K562 (cell line): ENCODE results near the gene DBNDD1. TPM values are rescaled to one million over a fixed set of nuclear protein-coding genes. Genes with fewer than 3 reads are reported as not detected.

ENCODE experiments used
- ATAC-seq: fragments of 200-7000 bp; cut with Tn5 transposase; 3 replicates; pipeline ENCODE4 v1.9.1; 2020; ENCODE audit warnings: moderate library complexity
- BruUV-seq: library from RNA; stranded (reverse); fragments of 400-500 nt; replicated peaks from 2 replicates; lab custom pipeline; 2021; lab: Mats Ljungman, UMichigan
- CTCF ChIA-PET: fragments of 300-600 bp; formaldehyde crosslinking; extraction: SDS; loops from one replicate; lab custom pipeline; 2021; ENCODE audit warnings: low intra/inter-chr PET ratio; lab: Yijun Ruan, JAX
- POLR2A ChIA-PET: fragments of 300-600, 350-650 bp; sonication (Branson Sonifier 250); formaldehyde crosslinking; extraction: SDS; loops from one replicate; lab custom pipeline; 2021; ENCODE audit warnings: antibody characterized with exemption, inconsistent platforms; lab: Yijun Ruan, JAX
- DNase-seq, 4 experiments: peaks; one replicate each; pipeline versions ENCODE4 v3.0.0 to v3.0.0-alpha.2; 2011 to 2018; ENCODE audit warnings: low spot score in 3 of 4, mixed read lengths in 3 of 4; ENCODE audit errors: extremely low read depth in 1 of 4
- FAIRE-seq: peaks from 2 replicates; lab custom pipeline; 2011; peaks lifted over from hg19 to GRCh38; lab: Jason Lieb, UNC
- H2AFZ ChIP-seq: 2 replicates; pipeline ENCODE4 v1.6.0; 2011; ENCODE audit warnings: low read depth, low read length, control low read depth, inconsistent platforms
- H3K27ac ChIP-seq: fragments of 200-600 bp; 3 replicates; pipeline ENCODE4 v1.8.0; 2011; ENCODE audit warnings: low read depth, mild to moderate bottlenecking, control low read depth, inconsistent platforms, low read length, moderate library complexity, mixed read lengths; ENCODE audit errors: extremely low read depth
- H3K27me3 ChIP-seq, 2 experiments: fragments of 300-600 bp in 1 of 2; 2 replicates in 1 of 2; 3 replicates in 1 of 2; pipeline versions ENCODE4 v1.6.0 to v1.8.0; 2011; ENCODE audit warnings: inconsistent platforms in 2 of 2, low read length in 2 of 2, mild to moderate bottlenecking in 1 of 2, mixed read lengths in 1 of 2, moderate library complexity in 1 of 2; ENCODE audit not compliant: control insufficient read depth in 2 of 2, insufficient read depth in 2 of 2
- H3K36me3 ChIP-seq: fragments of 300-600 bp; 3 replicates; pipeline ENCODE4 v1.8.0; 2011; ENCODE audit warnings: mild to moderate bottlenecking, low read length, inconsistent platforms; ENCODE audit not compliant: control insufficient read depth, insufficient read depth
- H3K4me1 ChIP-seq, 2 experiments: fragments of 200-600 bp in 1 of 2; replicated peaks in 1 of 2; 2 replicates in 1 of 2; 3 replicates in 1 of 2; pipeline versions ENCODE4 v1.5.1 to v1.8.0; 2011; ENCODE audit warnings: inconsistent platforms in 2 of 2, low read length in 2 of 2, mild to moderate bottlenecking in 1 of 2, mixed read lengths in 1 of 2, moderate library complexity in 1 of 2; ENCODE audit not compliant: control insufficient read depth in 2 of 2, insufficient read depth in 2 of 2
- H3K4me2 ChIP-seq: 2 replicates; pipeline ENCODE4 v1.6.1; 2011; ENCODE audit warnings: low read length, control low read depth, inconsistent platforms, mixed read lengths; ENCODE audit not compliant: insufficient read depth
- H3K4me3 ChIP-seq: fragments of 200-600 bp; sonication (generic), shearing (Covaris generic); 2 replicates; pipeline ENCODE4 v1.5.1; 2016; ENCODE audit warnings: control low read depth, inconsistent platforms
- H3K79me2 ChIP-seq: fragments of 200-600 bp; 3 replicates; pipeline ENCODE4 v1.8.0; 2011; ENCODE audit warnings: low read length, inconsistent platforms; ENCODE audit not compliant: control insufficient read depth, insufficient read depth
- H3K9ac ChIP-seq, 2 experiments: 2 replicates each; pipeline versions ENCODE4 v1.6.0 to v1.6.1; 2011; ENCODE audit warnings: low read depth in 2 of 2, low read length in 2 of 2, control low read depth in 1 of 2, inconsistent platforms in 1 of 2, mild to moderate bottlenecking in 1 of 2, mixed read lengths in 1 of 2; ENCODE audit not compliant: insufficient read depth in 1 of 2
- H3K9me1 ChIP-seq: one replicate; pipeline ENCODE4 v1.6.0; 2011; ENCODE audit warnings: inconsistent platforms, mild to moderate bottlenecking, low read length, moderate library complexity; ENCODE audit not compliant: control insufficient read depth, insufficient read depth
- H3K9me3 ChIP-seq: replicated peaks from 2 replicates; pipeline ENCODE4 v1.5.1; 2011; ENCODE audit warnings: low read depth, low read length, inconsistent platforms; ENCODE audit not compliant: control insufficient read depth, insufficient read depth
- H4K20me1 ChIP-seq: replicated peaks from 2 replicates; pipeline ENCODE4 v1.6.1; 2011; ENCODE audit warnings: low read length, inconsistent platforms, mixed read lengths; ENCODE audit not compliant: control insufficient read depth, insufficient read depth
- ARHGAP35 ChIP-seq: fragments of 450-650 bp; IDR thresholded peaks from 2 replicates; pipeline ENCODE4 v1.6.1; 2018; ENCODE audit not compliant: partially characterized antibody
- BHLHE40 ChIP-seq: IDR thresholded peaks from 2 replicates; pipeline ENCODE4 v1.6.1; 2011; ENCODE audit warnings: low read length, improper control_type of control experiment
- BMI1 ChIP-seq: fragments of 150-350 bp; IDR thresholded peaks from 2 replicates; pipeline ENCODE4 v1.6.1; 2014; ENCODE audit warnings: low read length
- CREM ChIP-seq: IDR thresholded peaks from 2 replicates; pipeline ENCODE4 v1.6.1; 2014; ENCODE audit warnings: antibody characterized with exemption, low read depth
- ELF2 ChIP-seq: fragments of 250-450 bp; sonication (Bioruptor Pico); IDR thresholded peaks from 2 replicates; pipeline ENCODE4 v1.5.0; 2021; ENCODE audit warnings: mild to moderate bottlenecking
- FOS ChIP-seq: IDR thresholded peaks from 3 replicates; pipeline ENCODE4 v1.6.1; 2011; ENCODE audit not compliant: insufficient read length; ENCODE audit errors: extremely low read depth
- FOXP1 ChIP-seq: sonication (generic); formaldehyde crosslinking; IDR thresholded peaks from 2 replicates; pipeline ENCODE4 v1.8.0; 2022; ENCODE audit warnings: mild to moderate bottlenecking, missing genetic modification reagents
- FUS ChIP-seq: fragments of 200-400 bp; formaldehyde crosslinking; optimal IDR thresholded peaks from 2 replicates; pipeline ENCODE3; 2017; ENCODE audit warnings: low read depth, low read length
- ID3 ChIP-seq, 2 experiments: fragments of 250-450 bp in 1 of 2; fragments of 450-650 bp in 1 of 2; sonication (Bioruptor Pico) in 1 of 2; IDR thresholded peaks; 2 replicates each; pipeline versions ENCODE4 v1.6.1 to v1.8.0; 2016 to 2021; ENCODE audit warnings: mild to moderate bottlenecking in 2 of 2, moderate library complexity in 2 of 2, missing compliant biosample characterization in 1 of 2, missing genetic modification characterization in 1 of 2
- KLF6 ChIP-seq: fragments of 250-450 bp; sonication (Bioruptor Pico); IDR thresholded peaks from 2 replicates; pipeline ENCODE4 v1.4.0; 2020; ENCODE audit warnings: mild to moderate bottlenecking, moderate library complexity, borderline replicate concordance
- MITF ChIP-seq: IDR thresholded peaks from 2 replicates; pipeline ENCODE4 v1.6.1; 2014; ENCODE audit warnings: antibody characterized with exemption
- POLR2H ChIP-seq: IDR thresholded peaks from 2 replicates; pipeline ENCODE4 v1.6.1; 2016; ENCODE audit warnings: missing genetic modification characterization, low read depth, mild to moderate bottlenecking, control low read depth, missing compliant biosample characterization, moderate library complexity
- POLR3A ChIP-seq: IDR thresholded peaks from 2 replicates; pipeline ENCODE4 v1.6.1; 2011; ENCODE audit warnings: borderline replicate concordance, mild to moderate bottlenecking, moderate library complexity; ENCODE audit not compliant: insufficient read length, insufficient read depth; ENCODE audit errors: extremely low read depth
- RBM25 ChIP-seq: fragments of 200-400 bp; formaldehyde crosslinking; IDR thresholded peaks from 2 replicates; pipeline ENCODE4 v1.6.1; 2018; ENCODE audit warnings: low read length, low read depth, moderate library complexity; ENCODE audit not compliant: severe bottlenecking
- STAG1 ChIP-seq: sonication (generic); formaldehyde crosslinking; IDR thresholded peaks from 2 replicates; pipeline ENCODE4 v1.5.0; 2020; ENCODE audit warnings: missing genetic modification reagents, borderline replicate concordance
- TRIM25 ChIP-seq: fragments of 450-650 bp; IDR thresholded peaks from 2 replicates; pipeline ENCODE4 v1.7.0; 2016; ENCODE audit warnings: borderline replicate concordance
- ZNF174 ChIP-seq: fragments of 250-450 bp; sonication (Bioruptor Pico); IDR thresholded peaks from 2 replicates; pipeline ENCODE4 v1.4.0; 2020; ENCODE audit warnings: mild to moderate bottlenecking
- WGBS: fragments of 100-300 bp; shearing (Covaris generic); methylation state at CpG from one replicate; pipeline ENCODE4 v1.1.6; 2016; ENCODE audit warnings: low coverage, mixed read lengths; ENCODE audit not compliant: insufficient coverage; ENCODE audit errors: missing lambda C conversion rate; 5-methylcytosine and 5-hydroxymethylcytosine counted together
- in situ Hi-C: fragments of 300-500 bp; cut with MboI; formaldehyde crosslinking; loops from 4 replicates; pipeline ENCODE4 v1.15.0; 2018; ENCODE audit warnings: inconsistent platforms, mixed read lengths
- intact Hi-C: fragments of 100-400 bp; cut with micrococcal nuclease; formaldehyde crosslinking; loops from 2 replicates; pipeline ENCODE4 v1.14.2; 2022
- polyA plus RNA-seq, 8 experiments: library from polyadenylated mRNA; depleted of rRNA in 4 of 8; stranded (reverse) in 5 of 8; unstranded in 3 of 8; fragments of >200 nt; fragmentation: Nextera tagmentation in 2 of 8; fragmentation: Illumina TruSeq in 1 of 8; extraction: Ambion mirVana in 2 of 8; extraction: Trizol in 1 of 8; gene quantifications; 2 replicates each; pipeline versions ENCODE4 v1.2.1 to v1.2.3, GENCODE V29; 2011 to 2014; ENCODE audit warnings: inconsistent platforms in 1 of 8, missing spikeins in 1 of 8
- total RNA-seq, 7 experiments: library from RNA; depleted of rRNA in 6 of 7; stranded (reverse); fragments of >200 nt in 6 of 7; fragmentation: Illumina TruSeq in 2 of 7; extraction: Trizol in 2 of 7; gene quantifications; 2 replicates each; pipeline versions ENCODE4 v1.2.1 to v1.2.3, GENCODE V29; 2011 to 2021; ENCODE audit warnings: low replicate concordance in 1 of 7

The DBNDD1 gene
- total and polyA plus RNA-seq, 9 of the 15 experiments (the other 6 are each of a cell fraction or from before 2014, with no cell fraction given), result 0.55 to 13.0 (median 5.8) TPM

- peaks cover 6% of the 10 kb centered on the region; the same call in 2 of the 3 replicates for H3K36me3 ChIP-seq
- H3K79me2 ChIP-seq, result peaks cover 16% of the 10 kb centered on the region
- TSS peak; percentile 58 for BruUV-seq
- peak overlapping the region; percentile 66 for H3K4me3 ChIP-seq
- DNase-seq (peak; percentile 90 to 96 (median 92)), ATAC-seq (peak; percentile 93), FAIRE-seq (peak; percentile 85)
- H3K4me1 ChIP-seq, result peaks cover 19 to 41% of the 10 kb centered on the region in 2 experiments; a peak in 4 of 5 replicates
- no peaks in the 10 kb centered on the region for H3K9me3 ChIP-seq
- H4K20me1 ChIP-seq, result 0 out of 2 replicates have a peak, but pooled peaks cover 3% of the 10 kb centered on the region
- H3K27me3 ChIP-seq, result no peaks in the 10 kb centered on the region; a peak in 1 of 5 replicates
- peak overlapping the region; percentile 84 for H3K27ac ChIP-seq
- ChIA-PET CTCF (no interaction called here), POLR2A (interaction anchor here (0.5 to 1.0 kb wide), 3 partner anchors 8 to 98 kb away, joined by 3 to 4 read pairs (median 3); no protein-coding TSS in a partner anchor)
- no peaks in the 10 kb centered on the region for H3K9me1 ChIP-seq
- intact Hi-C loops, result no loop called here
- 2% methylated on average over 54 of the region's 57 CpGs for WGBS
- peak overlapping the region; percentile 90 for H3K4me2 ChIP-seq
- peak overlapping the region; percentile 74 to 96 for H3K9ac ChIP-seq
- in situ Hi-C loops, result no loop called here
- H2AFZ ChIP-seq, result peak overlapping the region; percentile 85
- TF ChIP-seq RBM25, result peak; percentile 99
- peak; percentile 39; the same call in 1 of the 2 replicates for TF ChIP-seq BHLHE40
- no peak for TF ChIP-seq POLR3A
- TF ChIP-seq KLF6 (CRISPR knock-in tag), result no peak
- 0 out of 2 replicates have a peak, but pooled peaks have one; percentile 53 for TF ChIP-seq FOXP1 (CRISPR knock-in tag)
- TF ChIP-seq CREM, result peak; percentile 42; the same call in 1 of the 2 replicates
- no peak for TF ChIP-seq STAG1
- no peak for TF ChIP-seq FOS
- TF ChIP-seq TRIM25, result no peak
- peak; percentile 96 for TF ChIP-seq ARHGAP35
- no peak for TF ChIP-seq ID3 (CRISPR knock-in tag; IDR thresholded peaks at IDR 0.05)
- peak; percentile 60; the same call in 1 of the 2 replicates for TF ChIP-seq ID3 (tag; IDR thresholded peaks at IDR 0.05)
- no peak for TF ChIP-seq ZNF174 (CRISPR knock-in tag)
- peak; percentile 69 for TF ChIP-seq ELF2 (CRISPR knock-in tag)
- TF ChIP-seq POLR2H, result peak; percentile 81
- 0 out of 2 replicates have a peak, but pooled peaks have one; percentile 43 for TF ChIP-seq MITF
- TF ChIP-seq FUS, result no peak
- no peak; the same call in 1 of the 2 replicates for TF ChIP-seq BMI1
Observed at GRCh38 chr16:90022209-90023077, 3.2 kb upstream of the DBNDD1 start.
